H9 (cell line): ENCODE data around the gene FYN. TPM values are rescaled to one million over a fixed set of nuclear protein-coding genes. Genes with fewer than 3 reads are reported as not detected.

Source experiments
- DNase-seq: peaks from one replicate; pipeline ENCODE4 v3.0.0-alpha.2; 2017
- H2AFZ ChIP-seq: one replicate; pipeline ENCODE4 v1.6.1; 2013; ENCODE audit warnings: mild to moderate bottlenecking, low read length, control low read depth, moderate library complexity
- H2AK5ac ChIP-seq: 2 replicates; pipeline ENCODE4 v1.6.1; 2013; ENCODE audit warnings: low read length, control low read depth, mixed read lengths; ENCODE audit not compliant: insufficient read length
- H2BK120ac ChIP-seq: one replicate; pipeline ENCODE4 v1.6.1; 2013; ENCODE audit warnings: low read depth, mild to moderate bottlenecking, low read length, control low read depth, inconsistent platforms; ENCODE audit not compliant: poor library complexity, severe bottlenecking
- H2BK12ac ChIP-seq: 2 replicates; pipeline ENCODE4 v1.6.1; 2013; ENCODE audit warnings: low read length, control low read depth, mixed read lengths, low read depth; ENCODE audit not compliant: insufficient read length
- H2BK15ac ChIP-seq: 2 replicates; pipeline ENCODE4 v1.6.1; 2013; ENCODE audit warnings: low read depth, low read length, control low read depth
- H2BK20ac ChIP-seq: one replicate; pipeline ENCODE4 v1.6.1; 2013; ENCODE audit warnings: low read depth, mild to moderate bottlenecking, low read length, control low read depth, inconsistent platforms; ENCODE audit not compliant: poor library complexity, severe bottlenecking
- H2BK5ac ChIP-seq: 2 replicates; pipeline ENCODE4 v1.6.1; 2013; ENCODE audit warnings: low read length, control low read depth, mixed read lengths; ENCODE audit not compliant: insufficient read length
- H3K14ac ChIP-seq: 2 replicates; pipeline ENCODE4 v1.6.1; 2013; ENCODE audit warnings: low read length, control low read depth; ENCODE audit not compliant: insufficient read depth
- H3K18ac ChIP-seq: 2 replicates; pipeline ENCODE4 v1.6.1; 2013; ENCODE audit warnings: low read depth, mild to moderate bottlenecking, mixed read lengths, low read length, control low read depth; ENCODE audit not compliant: insufficient read length
- H3K23ac ChIP-seq: 2 replicates; pipeline ENCODE4 v1.6.1; 2013; ENCODE audit warnings: low read length, control low read depth, mixed read lengths, low read depth; ENCODE audit not compliant: insufficient read length
- H3K23me2 ChIP-seq: 2 replicates; pipeline ENCODE4 v1.6.1; 2013; ENCODE audit warnings: low read depth, mild to moderate bottlenecking, mixed read lengths, low read length, control low read depth; ENCODE audit not compliant: insufficient read length, poor library complexity, severe bottlenecking
- H3K27ac ChIP-seq: 2 replicates; pipeline ENCODE4 v1.5.1; 2013; ENCODE audit warnings: low read length, control low read depth, mixed read lengths, low read depth; ENCODE audit not compliant: insufficient read length
- H3K27me3 ChIP-seq: 2 replicates; pipeline ENCODE4 v1.6.1; 2013; ENCODE audit warnings: low read length, control low read depth, inconsistent platforms; ENCODE audit not compliant: insufficient read depth
- H3K4ac ChIP-seq: 2 replicates; pipeline ENCODE4 v1.6.1; 2013; ENCODE audit warnings: low read depth, mild to moderate bottlenecking, control low read depth, inconsistent platforms, low read length, moderate library complexity
- H3K4me1 ChIP-seq: 2 replicates; pipeline ENCODE4 v1.6.1; 2013; ENCODE audit warnings: low read length, control low read depth, inconsistent platforms; ENCODE audit not compliant: insufficient read depth
- H3K4me2 ChIP-seq: 2 replicates; pipeline ENCODE4 v1.6.1; 2013; ENCODE audit warnings: low read length, control low read depth, mixed read lengths; ENCODE audit not compliant: insufficient read length, insufficient read depth
- H3K56ac ChIP-seq: 2 replicates; pipeline ENCODE4 v1.6.1; 2013; ENCODE audit warnings: low read depth, mild to moderate bottlenecking, mixed read lengths, low read length, control low read depth; ENCODE audit not compliant: insufficient read length
- H3K79me1 ChIP-seq: 2 replicates; pipeline ENCODE4 v1.6.1; 2013; ENCODE audit warnings: low read depth, mild to moderate bottlenecking, moderate library complexity, low read length, control low read depth, inconsistent platforms; ENCODE audit not compliant: insufficient read depth, poor library complexity, severe bottlenecking
- H3K79me2 ChIP-seq: 2 replicates; pipeline ENCODE4 v1.6.1; 2013; ENCODE audit warnings: low read length, control low read depth, inconsistent platforms; ENCODE audit not compliant: insufficient read depth
- H3K9ac ChIP-seq: 2 replicates; pipeline ENCODE4 v1.6.1; 2013; ENCODE audit warnings: low read length, control low read depth, mixed read lengths; ENCODE audit not compliant: insufficient read length; ENCODE audit errors: extremely low read depth
- H3K9me3 ChIP-seq: one replicate; pipeline ENCODE4 v1.6.1; 2013; ENCODE audit warnings: low read depth, low read length, inconsistent platforms; ENCODE audit not compliant: control insufficient read depth
- H3T11ph ChIP-seq: one replicate; pipeline ENCODE4 v1.6.1; 2013; ENCODE audit warnings: mild to moderate bottlenecking, low read length, control low read depth, inconsistent platforms
- H4K20me1 ChIP-seq: one replicate; pipeline ENCODE4 v1.6.1; 2013; ENCODE audit not compliant: control insufficient read depth, insufficient read length, insufficient read depth
- H4K5ac ChIP-seq: 2 replicates; pipeline ENCODE4 v1.6.1; 2013; ENCODE audit warnings: low read depth, mild to moderate bottlenecking, mixed read lengths, low read length, control low read depth; ENCODE audit not compliant: insufficient read length
- H4K8ac ChIP-seq: replicated peaks from 2 replicates; pipeline ENCODE4 v1.6.1; 2013; ENCODE audit warnings: low read length, control low read depth, mixed read lengths, low read depth; ENCODE audit not compliant: insufficient read length
- H4K91ac ChIP-seq: 2 replicates; pipeline ENCODE4 v1.6.1; 2013; ENCODE audit warnings: low read depth, mild to moderate bottlenecking, moderate library complexity, mixed read lengths, low read length, control low read depth; ENCODE audit not compliant: insufficient read length
- H3K27ac Mint-ChIP-seq, 3 experiments: 2 replicates in 2 of 3; 3 replicates in 1 of 3; pipeline ENCODE4 v1.8.0; 2020 to 2021; ENCODE audit warnings: mixed read lengths in 3 of 3, mild to moderate bottlenecking in 1 of 3, moderate library complexity in 1 of 3
- H3K27me3 Mint-ChIP-seq: 2 replicates; pipeline ENCODE4 v1.8.0; 2021; ENCODE audit warnings: low read depth, mild to moderate bottlenecking, moderate library complexity, mixed read lengths
- H3K36me3 Mint-ChIP-seq, 3 experiments: 2 replicates in 2 of 3; 3 replicates in 1 of 3; pipeline ENCODE4 v1.8.0; 2020 to 2021; ENCODE audit warnings: low read depth in 3 of 3, mixed read lengths in 3 of 3; ENCODE audit not compliant: insufficient read depth in 1 of 3
- H3K4me1 Mint-ChIP-seq, 2 experiments: 2 replicates each; pipeline ENCODE4 v1.8.0; 2020; ENCODE audit warnings: mixed read lengths in 2 of 2
- H3K4me3 Mint-ChIP-seq, 2 experiments: 2 replicates in 1 of 2; 3 replicates in 1 of 2; pipeline ENCODE4 v1.8.0; 2020 to 2021; ENCODE audit warnings: mild to moderate bottlenecking in 2 of 2, mixed read lengths in 2 of 2, moderate library complexity in 1 of 2
- H3K9me3 Mint-ChIP-seq, 2 experiments: 2 replicates in 1 of 2; 3 replicates in 1 of 2; pipeline ENCODE4 v1.8.0; 2020; ENCODE audit warnings: mild to moderate bottlenecking in 2 of 2, mixed read lengths in 2 of 2, moderate library complexity in 1 of 2
- CTCF ChIP-seq: fragments of 200-600 bp; sonication (generic); conservative IDR thresholded peaks from 3 replicates; pipeline ENCODE4 v1.8.0; 2021; ENCODE audit warnings: antibody characterized with exemption, mild to moderate bottlenecking
- WGBS: extraction: QIAGEN DNeasy Blood & Tissue Kit; methylation state at CpG from one replicate; pipeline ENCODE4 v1.1.7; 2013; ENCODE audit warnings: missing lambda C conversion rate, low lambda C conversion rate, mixed read lengths; ENCODE audit not compliant: insufficient read length; ENCODE audit errors: extremely low coverage; 5-methylcytosine and 5-hydroxymethylcytosine counted together
- total RNA-seq: library from RNA; stranded (reverse); gene quantifications from 2 replicates; pipeline ENCODE4 v1.2.1, GENCODE V29; 2021

FYN gene
- total RNA-seq, 1 experiment from 2014 or later, result 64.8 TPM

GRCh38 chr6:111754423-111754822, 118.8 kb downstream of the FYN start:
- Histone ChIP-seq H2BK12ac (no peak overlapping the region), H3K9ac (no peak overlapping the region), H3K4me2 (no peak overlapping the region), H3K4ac (no peak overlapping the region), H3K18ac (no peak overlapping the region), H3K56ac (no peak overlapping the region), H3K9me3 (no peaks in the 10 kb centered on the region), H2AFZ (no peak overlapping the region), H4K8ac (no peak overlapping the region), H4K5ac (no peak overlapping the region), H3K79me2 (peaks cover 2% of the 10 kb centered on the region; the same call in 1 of the 2 replicates), H3T11ph (no peak overlapping the region), H3K27ac (no peak overlapping the region), H3K23ac (no peak overlapping the region), H2BK20ac (no peak overlapping the region), H3K79me1 (no peaks in the 10 kb centered on the region), H3K23me2 (no peaks in the 10 kb centered on the region), H3K4me1 (peaks cover 14% of the 10 kb centered on the region), H2BK120ac (no peak overlapping the region), H2AK5ac (no peak overlapping the region), H4K91ac (peak overlapping the region; percentile 13), H2BK15ac (no peak overlapping the region), H3K14ac (no peak overlapping the region), H4K20me1 (no peaks in the 10 kb centered on the region), H2BK5ac (no peak overlapping the region), H3K27me3 (no peaks in the 10 kb centered on the region)
- Mint-ChIP-seq H3K27me3 (no peaks in the 10 kb centered on the region), H3K4me1 (peaks cover 44 to 48% of the 10 kb centered on the region in 2 experiments), H3K9me3 (no peaks in the 10 kb centered on the region), H3K4me3 (no peak overlapping the region), H3K27ac (no peak overlapping the region; a peak in 1 of 7 replicates), H3K36me3 (peaks cover 0 to 11% (median 3%) of the 10 kb centered on the region in 3 experiments; a peak in 3 of 7 replicates)
- no peak for TF ChIP-seq CTCF
- peak; percentile 2 for DNase-seq
- no CpG with 5 or more reads among the region's 4 CpGs for WGBS
